ENCODE measurements around the gene GNAI1. TPM values are rescaled to one million over a fixed set of nuclear protein-coding genes. Genes with fewer than 3 reads are reported as not detected.

The GNAI1 gene
- total RNA-seq, 2 donors from 2014 or later, result 30.2 to 40.4 TPM

Small RNA genes within 50 kb of the gene (small RNA-seq; reads per million reads assigned to genes)
- 0 reads per million in 2 donors for gene RN7SL869P

Data from prostate gland (tissue), 2 donors.